ENCODE measurements around the gene CHKB.

- no peak for TF ChIP-seq POLR2A (IDR thresholded peaks at IDR 0.05; ENCODE audit: extremely low read depth, insufficient read length)
- no peak for TF ChIP-seq CTCF (IDR thresholded peaks at IDR 0.05; ENCODE audit: low read depth, low read length)
- no peak for TF ChIP-seq MAX (IDR thresholded peaks at IDR 0.05; ENCODE audit: low read depth, low read length)
- no peak for TF ChIP-seq MYC (IDR thresholded peaks at IDR 0.05; ENCODE audit: low read depth, low read length)
These were observed 18.4 kb downstream of the CHKB start for GRCh38 chr22:50564289-50564688.

Data from NB4 (cell line).